DOHH2 (cell line): ENCODE measurements around the gene TARS2.

ENCODE experiments used
- CTCF ChIP-seq: fragments of 200-600 bp; sonication (generic); IDR thresholded peaks from one replicate; pipeline ENCODE4 v1.5.1; 2014; ENCODE audit warnings: antibody characterized with exemption, mild to moderate bottlenecking, low read depth, low read length; ENCODE audit not compliant: poor library complexity, severe bottlenecking
- EZH2phosphoT487 ChIP-seq: fragments of 200-600 bp; sonication (generic); IDR thresholded peaks from 2 replicates; pipeline ENCODE4 v1.6.1; 2017; ENCODE audit warnings: borderline replicate concordance, mild to moderate bottlenecking, antibody characterized with exemption, low read length, moderate library complexity, mixed read lengths

GRCh38 chr1:150555198-150555970 is 68.2 kb downstream of the TARS2 start:
- no peak for TF ChIP-seq CTCF
- TF ChIP-seq EZH2phosphoT487: no peak
